H9 (cell line): ENCODE measurements around the gene CYP8B1. TPM values are rescaled to one million over a fixed set of nuclear protein-coding genes. Genes with fewer than 3 reads are reported as not detected.
A peak's percentile ranks its signal among the peaks of the same experiment; 100 is the strongest.

Experiments
- DNase-seq: peaks from one replicate; pipeline ENCODE4 v3.0.0-alpha.2; 2017
- H2AFZ ChIP-seq: one replicate; pipeline ENCODE4 v1.6.1; 2013; ENCODE audit warnings: mild to moderate bottlenecking, low read length, control low read depth, moderate library complexity
- H2AK5ac ChIP-seq: 2 replicates; pipeline ENCODE4 v1.6.1; 2013; ENCODE audit warnings: low read length, control low read depth, mixed read lengths; ENCODE audit not compliant: insufficient read length
- H2BK120ac ChIP-seq: one replicate; pipeline ENCODE4 v1.6.1; 2013; ENCODE audit warnings: low read depth, mild to moderate bottlenecking, low read length, control low read depth, inconsistent platforms; ENCODE audit not compliant: poor library complexity, severe bottlenecking
- H2BK12ac ChIP-seq: 2 replicates; pipeline ENCODE4 v1.6.1; 2013; ENCODE audit warnings: low read length, control low read depth, mixed read lengths, low read depth; ENCODE audit not compliant: insufficient read length
- H2BK15ac ChIP-seq: 2 replicates; pipeline ENCODE4 v1.6.1; 2013; ENCODE audit warnings: low read depth, low read length, control low read depth
- H2BK20ac ChIP-seq: one replicate; pipeline ENCODE4 v1.6.1; 2013; ENCODE audit warnings: low read depth, mild to moderate bottlenecking, low read length, control low read depth, inconsistent platforms; ENCODE audit not compliant: poor library complexity, severe bottlenecking
- H2BK5ac ChIP-seq: 2 replicates; pipeline ENCODE4 v1.6.1; 2013; ENCODE audit warnings: low read length, control low read depth, mixed read lengths; ENCODE audit not compliant: insufficient read length
- H3K14ac ChIP-seq: 2 replicates; pipeline ENCODE4 v1.6.1; 2013; ENCODE audit warnings: low read length, control low read depth; ENCODE audit not compliant: insufficient read depth
- H3K18ac ChIP-seq: 2 replicates; pipeline ENCODE4 v1.6.1; 2013; ENCODE audit warnings: low read depth, mild to moderate bottlenecking, mixed read lengths, low read length, control low read depth; ENCODE audit not compliant: insufficient read length
- H3K23ac ChIP-seq: 2 replicates; pipeline ENCODE4 v1.6.1; 2013; ENCODE audit warnings: low read length, control low read depth, mixed read lengths, low read depth; ENCODE audit not compliant: insufficient read length
- H3K23me2 ChIP-seq: 2 replicates; pipeline ENCODE4 v1.6.1; 2013; ENCODE audit warnings: low read depth, mild to moderate bottlenecking, mixed read lengths, low read length, control low read depth; ENCODE audit not compliant: insufficient read length, poor library complexity, severe bottlenecking
- H3K27ac ChIP-seq: 2 replicates; pipeline ENCODE4 v1.5.1; 2013; ENCODE audit warnings: low read length, control low read depth, mixed read lengths, low read depth; ENCODE audit not compliant: insufficient read length
- H3K27me3 ChIP-seq: 2 replicates; pipeline ENCODE4 v1.6.1; 2013; ENCODE audit warnings: low read length, control low read depth, inconsistent platforms; ENCODE audit not compliant: insufficient read depth
- H3K4ac ChIP-seq: 2 replicates; pipeline ENCODE4 v1.6.1; 2013; ENCODE audit warnings: low read depth, mild to moderate bottlenecking, control low read depth, inconsistent platforms, low read length, moderate library complexity
- H3K4me1 ChIP-seq: 2 replicates; pipeline ENCODE4 v1.6.1; 2013; ENCODE audit warnings: low read length, control low read depth, inconsistent platforms; ENCODE audit not compliant: insufficient read depth
- H3K4me2 ChIP-seq: 2 replicates; pipeline ENCODE4 v1.6.1; 2013; ENCODE audit warnings: low read length, control low read depth, mixed read lengths; ENCODE audit not compliant: insufficient read length, insufficient read depth
- H3K56ac ChIP-seq: 2 replicates; pipeline ENCODE4 v1.6.1; 2013; ENCODE audit warnings: low read depth, mild to moderate bottlenecking, mixed read lengths, low read length, control low read depth; ENCODE audit not compliant: insufficient read length
- H3K79me1 ChIP-seq: 2 replicates; pipeline ENCODE4 v1.6.1; 2013; ENCODE audit warnings: low read depth, mild to moderate bottlenecking, moderate library complexity, low read length, control low read depth, inconsistent platforms; ENCODE audit not compliant: insufficient read depth, poor library complexity, severe bottlenecking
- H3K79me2 ChIP-seq: 2 replicates; pipeline ENCODE4 v1.6.1; 2013; ENCODE audit warnings: low read length, control low read depth, inconsistent platforms; ENCODE audit not compliant: insufficient read depth
- H3K9ac ChIP-seq: 2 replicates; pipeline ENCODE4 v1.6.1; 2013; ENCODE audit warnings: low read length, control low read depth, mixed read lengths; ENCODE audit not compliant: insufficient read length; ENCODE audit errors: extremely low read depth
- H3K9me3 ChIP-seq: one replicate; pipeline ENCODE4 v1.6.1; 2013; ENCODE audit warnings: low read depth, low read length, inconsistent platforms; ENCODE audit not compliant: control insufficient read depth
- H3T11ph ChIP-seq: one replicate; pipeline ENCODE4 v1.6.1; 2013; ENCODE audit warnings: mild to moderate bottlenecking, low read length, control low read depth, inconsistent platforms
- H4K20me1 ChIP-seq: one replicate; pipeline ENCODE4 v1.6.1; 2013; ENCODE audit not compliant: control insufficient read depth, insufficient read length, insufficient read depth
- H4K5ac ChIP-seq: 2 replicates; pipeline ENCODE4 v1.6.1; 2013; ENCODE audit warnings: low read depth, mild to moderate bottlenecking, mixed read lengths, low read length, control low read depth; ENCODE audit not compliant: insufficient read length
- H4K8ac ChIP-seq: replicated peaks from 2 replicates; pipeline ENCODE4 v1.6.1; 2013; ENCODE audit warnings: low read length, control low read depth, mixed read lengths, low read depth; ENCODE audit not compliant: insufficient read length
- H4K91ac ChIP-seq: 2 replicates; pipeline ENCODE4 v1.6.1; 2013; ENCODE audit warnings: low read depth, mild to moderate bottlenecking, moderate library complexity, mixed read lengths, low read length, control low read depth; ENCODE audit not compliant: insufficient read length
- H3K27ac Mint-ChIP-seq, 3 experiments: 2 replicates in 2 of 3; 3 replicates in 1 of 3; pipeline ENCODE4 v1.8.0; 2020 to 2021; ENCODE audit warnings: mixed read lengths in 3 of 3, mild to moderate bottlenecking in 1 of 3, moderate library complexity in 1 of 3
- H3K27me3 Mint-ChIP-seq: 2 replicates; pipeline ENCODE4 v1.8.0; 2021; ENCODE audit warnings: low read depth, mild to moderate bottlenecking, moderate library complexity, mixed read lengths
- H3K36me3 Mint-ChIP-seq, 3 experiments: 2 replicates in 2 of 3; 3 replicates in 1 of 3; pipeline ENCODE4 v1.8.0; 2020 to 2021; ENCODE audit warnings: low read depth in 3 of 3, mixed read lengths in 3 of 3; ENCODE audit not compliant: insufficient read depth in 1 of 3
- H3K4me1 Mint-ChIP-seq, 2 experiments: 2 replicates each; pipeline ENCODE4 v1.8.0; 2020; ENCODE audit warnings: mixed read lengths in 2 of 2
- H3K4me3 Mint-ChIP-seq, 2 experiments: 2 replicates in 1 of 2; 3 replicates in 1 of 2; pipeline ENCODE4 v1.8.0; 2020 to 2021; ENCODE audit warnings: mild to moderate bottlenecking in 2 of 2, mixed read lengths in 2 of 2, moderate library complexity in 1 of 2
- H3K9me3 Mint-ChIP-seq, 2 experiments: 2 replicates in 1 of 2; 3 replicates in 1 of 2; pipeline ENCODE4 v1.8.0; 2020; ENCODE audit warnings: mild to moderate bottlenecking in 2 of 2, mixed read lengths in 2 of 2, moderate library complexity in 1 of 2
- CTCF ChIP-seq: fragments of 200-600 bp; sonication (generic); conservative IDR thresholded peaks from 3 replicates; pipeline ENCODE4 v1.8.0; 2021; ENCODE audit warnings: antibody characterized with exemption, mild to moderate bottlenecking
- WGBS: extraction: QIAGEN DNeasy Blood & Tissue Kit; methylation state at CpG from one replicate; pipeline ENCODE4 v1.1.7; 2013; ENCODE audit warnings: missing lambda C conversion rate, low lambda C conversion rate, mixed read lengths; ENCODE audit not compliant: insufficient read length; ENCODE audit errors: extremely low coverage; 5-methylcytosine and 5-hydroxymethylcytosine counted together
- total RNA-seq: library from RNA; stranded (reverse); gene quantifications from 2 replicates; pipeline ENCODE4 v1.2.1, GENCODE V29; 2021

The CYP8B1 gene
- total RNA-seq, 1 experiment from 2014 or later: not detected

- peaks cover 18 to 22% of the 10 kb centered on the region in 2 experiments for H3K9me3 Mint-ChIP-seq
- no CpG with 5 or more reads among the region's 59 CpGs for WGBS
These were observed 30.6 kb upstream of the CYP8B1 start, which contains the start of gene ZNF662 for GRCh38 chr3:42906070-42906847. ZNF662 (plus strand) TSS chr3:42906142; CDS start chr3:42908115, 1,973 bp downstream.

More at GRCh38 chr3:42906070-42906847, 30.6 kb upstream of the CYP8B1 start, which contains the start of gene ZNF662:
- Histone ChIP-seq H3T11ph (no peak within 1 kb of the TSS), H4K8ac (no peak within 1 kb of the TSS), H3K23ac (no peak within 1 kb of the TSS), H3K79me2 (no peaks in the 10 kb centered on the region), H2BK120ac (no peak within 1 kb of the TSS), H2BK20ac (no peak within 1 kb of the TSS), H3K23me2 (no peaks in the 10 kb centered on the region), H2AK5ac (no peak within 1 kb of the TSS), H4K20me1 (no peaks in the 10 kb centered on the region), H2AFZ (no peak within 1 kb of the TSS), H3K79me1 (no peaks in the 10 kb centered on the region), H2BK5ac (no peak within 1 kb of the TSS), H3K27ac (no peak within 1 kb of the TSS), H3K4me1 (no peaks in the 10 kb centered on the region), H3K27me3 (no peaks in the 10 kb centered on the region), H4K91ac (no peak within 1 kb of the TSS), H3K56ac (no peak within 1 kb of the TSS), H2BK15ac (no peak within 1 kb of the TSS), H3K9me3 (no peaks in the 10 kb centered on the region), H2BK12ac (no peak within 1 kb of the TSS), H3K18ac (no peak within 1 kb of the TSS), H3K14ac (no peak within 1 kb of the TSS), H3K9ac (no peak within 1 kb of the TSS), H4K5ac (no peak within 1 kb of the TSS), H3K4me2 (no peak within 1 kb of the TSS), H3K4ac (no peak within 1 kb of the TSS)
- Mint-ChIP-seq H3K27me3 (peaks cover 10% of the 10 kb centered on the region; the same call in 1 of the 2 replicates), H3K4me1 (peaks cover 15 to 17% of the 10 kb centered on the region in 2 experiments), H3K27ac (peak within 1 kb of the TSS in 1 of 3 experiments; percentile 55; a peak in 1 of 7 replicates), H3K4me3 (no peak within 1 kb of the TSS), H3K36me3 (peaks cover 9 to 23% (median 11%) of the 10 kb centered on the region in 3 experiments)
- DNase-seq: peak; percentile 33
- TF ChIP-seq CTCF: no peak
